GM19372 (cell line): Measurements from ENCODE around the gene PCDHGA10.
"Not testable (repeated sequence)": the region's sequence is repeated elsewhere in the genome, so short reads cannot be mapped to it uniquely, and the experiment has no call there.

Experiments used
- ATAC-seq: cut with Tn5 transposase; IDR thresholded peaks from one replicate; pipeline ENCODE4 v1.9.1; 2021; ENCODE audit warnings: mild to moderate bottlenecking, low read depth, moderate library complexity; ENCODE audit not compliant: unreplicated experiment

PCDHGA10 gene

DNA sequence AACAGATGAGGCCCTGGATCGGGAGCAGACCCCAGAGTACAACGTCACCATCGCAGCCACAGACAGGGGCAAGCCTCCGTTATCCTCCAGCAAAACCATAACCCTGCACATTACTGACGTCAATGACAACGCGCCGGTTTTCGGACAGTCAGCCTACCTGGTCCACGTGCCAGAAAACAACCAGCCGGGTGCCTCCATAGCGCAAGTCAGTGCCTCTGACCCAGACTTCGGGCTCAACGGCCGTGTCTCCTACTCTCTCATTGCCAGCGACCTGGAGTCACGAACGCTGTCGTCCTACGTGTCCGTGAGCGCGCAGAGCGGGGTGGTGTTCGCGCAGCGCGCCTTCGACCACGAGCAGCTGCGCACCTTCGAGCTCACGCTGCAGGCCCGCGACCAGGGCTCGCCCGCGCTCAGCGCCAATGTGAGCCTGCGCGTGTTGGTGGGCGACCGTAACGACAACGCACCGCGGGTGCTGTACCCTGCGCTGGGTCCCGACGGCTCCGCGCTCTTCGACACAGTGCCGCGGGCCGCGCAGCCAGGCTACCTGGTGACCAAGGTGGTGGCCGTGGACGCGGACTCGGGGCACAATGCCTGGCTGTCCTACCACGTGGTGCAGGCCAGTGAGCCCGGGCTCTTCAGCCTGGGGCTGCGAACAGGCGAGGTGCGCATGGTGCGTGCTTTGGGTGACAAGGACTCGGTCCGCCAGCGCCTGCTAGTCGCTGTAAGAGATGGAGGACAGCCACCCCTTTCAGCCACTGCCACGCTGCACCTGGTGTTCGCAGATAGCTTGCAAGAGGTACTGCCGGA lies 6.5 kb downstream of the PCDHGA10 start:
- no peak for ATAC-seq

DNA sequence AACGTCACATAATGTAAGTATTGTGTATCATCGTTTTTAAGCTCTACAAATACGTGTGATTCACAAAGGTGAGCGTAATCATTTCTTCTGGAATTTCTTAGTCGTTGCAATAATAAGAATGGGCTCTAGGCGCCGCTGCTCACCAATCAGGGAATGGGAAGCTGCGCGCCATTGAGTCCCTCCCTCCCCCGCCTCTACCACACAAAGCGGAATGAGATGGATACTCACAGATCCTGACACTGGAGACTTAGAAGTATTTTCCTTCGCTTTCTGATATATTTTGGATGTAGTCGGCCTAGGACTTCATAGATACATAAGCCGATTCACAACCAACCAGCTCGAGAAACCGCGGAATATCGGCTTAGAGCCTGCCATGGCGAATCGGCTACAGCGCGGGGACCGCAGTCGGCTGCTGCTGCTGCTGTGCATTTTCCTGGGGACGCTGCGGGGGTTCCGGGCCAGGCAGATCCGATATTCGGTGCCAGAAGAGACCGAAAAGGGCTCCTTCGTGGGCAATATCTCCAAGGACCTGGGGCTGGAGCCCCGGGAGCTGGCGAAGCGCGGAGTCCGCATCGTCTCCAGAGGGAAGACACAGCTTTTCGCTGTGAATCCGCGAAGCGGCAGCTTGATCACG lies 8.2 kb downstream of the PCDHGA10 start, which contains the start of gene PCDHGA11:
Gene PCDHGA11, plus strand, starts transcription at position 197 of the 634 bp plus-strand sequence. Its CDS starts 177 bp downstream, at position 374.
- ATAC-seq: no peak

DNA sequence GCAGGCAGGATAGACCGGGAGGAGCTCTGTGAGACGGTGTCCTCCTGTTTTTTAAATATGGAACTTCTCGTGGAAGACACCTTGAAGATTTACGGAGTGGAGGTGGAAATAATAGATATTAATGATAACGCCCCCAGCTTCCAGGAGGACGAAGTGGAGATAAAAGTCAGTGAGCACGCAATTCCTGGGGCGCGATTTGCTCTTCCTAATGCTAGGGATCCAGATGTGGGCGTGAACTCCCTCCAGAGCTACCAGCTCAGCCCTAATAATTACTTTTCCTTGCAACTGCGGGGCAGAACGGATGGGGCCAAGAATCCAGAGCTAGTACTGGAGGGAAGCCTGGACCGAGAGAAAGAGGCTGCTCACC lies 8.7 kb downstream of the PCDHGA10 start:
- no peak for ATAC-seq

DNA sequence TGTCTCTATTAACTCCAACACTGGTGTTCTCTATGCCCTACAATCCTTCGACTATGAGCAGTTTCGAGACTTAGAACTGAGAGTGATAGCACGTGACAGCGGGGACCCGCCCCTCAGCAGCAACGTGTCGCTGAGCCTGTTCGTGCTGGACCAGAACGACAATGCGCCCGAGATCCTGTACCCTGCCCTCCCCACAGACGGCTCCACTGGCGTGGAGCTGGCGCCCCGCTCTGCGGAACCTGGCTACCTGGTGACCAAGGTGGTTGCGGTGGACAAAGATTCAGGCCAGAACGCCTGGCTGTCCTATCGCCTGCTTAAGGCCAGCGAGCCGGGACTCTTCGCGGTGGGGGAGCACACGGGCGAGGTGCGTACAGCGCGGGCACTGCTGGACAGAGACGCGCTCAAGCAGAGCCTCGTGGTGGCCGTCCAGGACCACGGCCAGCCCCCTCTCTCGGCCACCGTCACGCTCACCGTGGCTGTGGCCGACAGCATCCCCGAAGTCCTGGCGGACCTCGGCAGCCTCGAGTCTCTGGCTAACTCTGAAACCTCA lies 10.0 kb downstream of the PCDHGA10 start:
- ATAC-seq: no peak

DNA sequence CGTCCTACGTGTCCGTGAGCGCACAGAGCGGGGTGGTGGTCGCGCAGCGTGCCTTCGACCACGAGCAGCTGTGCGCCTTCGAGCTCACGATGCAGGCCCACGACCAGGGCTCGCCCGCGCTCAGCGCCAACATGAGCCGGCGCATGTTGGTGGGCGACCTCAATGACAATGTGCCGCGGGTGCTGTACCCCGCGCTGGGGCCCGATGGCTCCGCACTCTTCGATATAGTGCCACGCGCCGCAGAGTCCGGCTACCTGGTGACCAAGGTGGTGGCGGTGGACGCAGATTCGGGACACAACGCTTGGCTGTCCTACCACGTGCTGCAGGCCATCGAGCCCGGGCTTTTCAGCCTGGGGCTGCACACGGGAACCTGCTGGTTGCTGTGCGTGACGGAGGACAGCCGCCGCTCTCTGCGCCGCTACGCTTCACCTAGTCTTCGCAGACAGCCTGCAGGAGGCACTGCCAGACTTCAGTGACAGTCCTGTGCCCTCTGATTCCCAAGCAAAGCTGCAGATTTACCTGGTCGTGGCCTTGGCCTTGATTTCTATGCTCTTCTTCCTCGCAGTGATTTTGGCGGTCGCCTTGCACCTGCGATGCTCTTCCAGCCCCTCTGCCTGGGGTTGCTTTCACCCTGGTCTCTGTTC lies 15.1 kb downstream of the PCDHGA10 start:
- ATAC-seq: no peak

DNA sequence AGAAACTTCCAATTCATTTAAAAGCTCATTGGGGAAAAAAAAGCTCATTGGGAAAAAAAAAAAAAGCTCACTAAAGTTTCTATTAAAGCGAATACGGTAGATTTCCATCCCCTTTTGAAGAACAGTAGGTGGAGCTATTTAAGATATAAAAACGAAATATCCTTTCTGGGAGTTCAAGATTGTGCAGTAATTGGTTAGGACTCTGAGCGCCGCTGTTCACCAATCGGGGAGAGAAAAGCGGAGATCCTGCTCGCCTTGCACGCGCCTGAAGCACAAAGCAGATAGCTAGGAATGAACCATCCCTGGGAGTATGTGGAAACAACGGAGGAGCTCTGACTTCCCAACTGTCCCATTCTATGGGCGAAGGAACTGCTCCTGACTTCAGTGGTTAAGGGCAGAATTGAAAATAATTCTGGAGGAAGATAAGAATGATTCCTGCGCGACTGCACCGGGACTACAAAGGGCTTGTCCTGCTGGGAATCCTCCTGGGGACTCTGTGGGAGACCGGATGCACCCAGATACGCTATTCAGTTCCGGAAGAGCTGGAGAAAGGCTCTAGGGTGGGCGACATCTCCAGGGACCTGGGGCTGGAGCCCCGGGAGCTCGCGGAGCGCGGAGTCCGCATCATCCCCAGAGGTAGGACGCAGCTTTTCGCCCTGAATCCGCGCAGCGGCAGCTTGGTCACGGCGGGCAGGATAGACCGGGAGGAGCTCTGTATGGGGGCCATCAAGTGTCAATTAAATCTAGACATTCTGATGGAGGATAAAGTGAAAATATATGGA lies 17.7 kb downstream of the PCDHGA10 start, which contains the start of gene PCDHGA12:
Gene PCDHGA12, plus strand, starts transcription at position 176 of the 782 bp plus-strand sequence. Its CDS starts 253 bp downstream, at position 429.
- peak; percentile 89 for ATAC-seq

DNA sequence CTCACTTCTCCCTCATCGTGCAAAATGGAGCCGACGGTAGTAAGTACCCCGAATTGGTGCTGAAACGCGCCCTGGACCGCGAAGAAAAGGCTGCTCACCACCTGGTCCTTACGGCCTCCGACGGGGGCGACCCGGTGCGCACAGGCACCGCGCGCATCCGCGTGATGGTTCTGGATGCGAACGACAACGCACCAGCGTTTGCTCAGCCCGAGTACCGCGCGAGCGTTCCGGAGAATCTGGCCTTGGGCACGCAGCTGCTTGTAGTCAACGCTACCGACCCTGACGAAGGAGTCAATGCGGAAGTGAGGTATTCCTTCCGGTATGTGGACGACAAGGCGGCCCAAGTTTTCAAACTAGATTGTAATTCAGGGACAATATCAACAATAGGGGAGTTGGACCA lies 18.5 kb downstream of the PCDHGA10 start:
- no peak for ATAC-seq

DNA sequence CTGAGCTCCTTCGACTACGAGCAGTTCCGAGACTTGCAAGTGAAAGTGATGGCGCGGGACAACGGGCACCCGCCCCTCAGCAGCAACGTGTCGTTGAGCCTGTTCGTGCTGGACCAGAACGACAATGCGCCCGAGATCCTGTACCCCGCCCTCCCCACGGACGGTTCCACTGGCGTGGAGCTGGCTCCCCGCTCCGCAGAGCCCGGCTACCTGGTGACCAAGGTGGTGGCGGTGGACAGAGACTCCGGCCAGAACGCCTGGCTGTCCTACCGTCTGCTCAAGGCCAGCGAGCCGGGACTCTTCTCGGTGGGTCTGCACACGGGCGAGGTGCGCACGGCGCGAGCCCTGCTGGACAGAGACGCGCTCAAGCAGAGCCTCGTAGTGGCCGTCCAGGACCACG lies 19.5 kb downstream of the PCDHGA10 start:
- ATAC-seq: not testable (repeated sequence)

DNA sequence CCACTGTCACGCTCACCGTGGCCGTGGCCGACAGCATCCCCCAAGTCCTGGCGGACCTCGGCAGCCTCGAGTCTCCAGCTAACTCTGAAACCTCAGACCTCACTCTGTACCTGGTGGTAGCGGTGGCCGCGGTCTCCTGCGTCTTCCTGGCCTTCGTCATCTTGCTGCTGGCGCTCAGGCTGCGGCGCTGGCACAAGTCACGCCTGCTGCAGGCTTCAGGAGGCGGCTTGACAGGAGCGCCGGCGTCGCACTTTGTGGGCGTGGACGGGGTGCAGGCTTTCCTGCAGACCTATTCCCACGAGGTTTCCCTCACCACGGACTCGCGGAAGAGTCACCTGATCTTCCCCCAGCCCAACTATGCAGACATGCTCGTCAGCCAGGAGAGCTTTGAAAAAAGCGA lies 19.9 kb downstream of the PCDHGA10 start:
- ATAC-seq: not testable (repeated sequence)

DNA sequence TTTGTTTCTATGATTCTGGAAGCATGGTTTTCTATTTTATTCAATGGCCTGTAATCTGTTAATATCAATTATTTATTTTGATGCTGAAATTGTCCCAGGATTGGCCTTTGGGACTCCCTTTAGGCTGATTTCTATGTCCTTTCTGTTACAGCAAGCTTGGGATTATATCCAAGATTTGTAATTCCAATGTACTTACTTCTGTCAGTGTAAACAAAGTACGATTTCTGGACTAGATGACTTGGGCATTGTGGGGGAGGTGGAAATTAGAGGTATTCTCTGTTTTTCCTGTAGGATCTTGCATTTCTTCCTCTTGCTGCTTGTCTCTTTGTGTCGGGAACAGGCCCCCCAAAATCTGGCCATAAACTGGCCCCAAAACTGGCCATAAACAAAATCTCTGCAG lies 21.2 kb downstream of the PCDHGA10 start:
- ATAC-seq: no peak

DNA sequence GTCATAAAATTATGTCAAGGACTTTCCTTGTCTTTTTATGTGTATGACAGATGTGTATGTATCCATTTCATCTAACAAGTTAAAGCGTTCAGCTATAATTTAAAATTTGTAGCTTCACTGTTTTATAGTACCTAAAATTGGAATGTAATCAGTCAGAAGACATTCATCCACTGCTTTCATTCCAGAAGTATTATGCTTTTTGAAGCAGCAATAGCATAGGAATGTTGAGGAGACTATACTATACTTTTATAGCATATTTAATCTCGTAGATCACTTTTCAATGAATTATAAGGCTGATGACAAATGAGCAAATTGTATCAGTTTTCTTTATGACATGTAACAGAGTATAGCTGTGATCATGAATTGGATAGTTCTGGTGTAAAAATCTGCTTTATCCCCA lies 24.4 kb downstream of the PCDHGA10 start:
- ATAC-seq: no peak

DNA sequence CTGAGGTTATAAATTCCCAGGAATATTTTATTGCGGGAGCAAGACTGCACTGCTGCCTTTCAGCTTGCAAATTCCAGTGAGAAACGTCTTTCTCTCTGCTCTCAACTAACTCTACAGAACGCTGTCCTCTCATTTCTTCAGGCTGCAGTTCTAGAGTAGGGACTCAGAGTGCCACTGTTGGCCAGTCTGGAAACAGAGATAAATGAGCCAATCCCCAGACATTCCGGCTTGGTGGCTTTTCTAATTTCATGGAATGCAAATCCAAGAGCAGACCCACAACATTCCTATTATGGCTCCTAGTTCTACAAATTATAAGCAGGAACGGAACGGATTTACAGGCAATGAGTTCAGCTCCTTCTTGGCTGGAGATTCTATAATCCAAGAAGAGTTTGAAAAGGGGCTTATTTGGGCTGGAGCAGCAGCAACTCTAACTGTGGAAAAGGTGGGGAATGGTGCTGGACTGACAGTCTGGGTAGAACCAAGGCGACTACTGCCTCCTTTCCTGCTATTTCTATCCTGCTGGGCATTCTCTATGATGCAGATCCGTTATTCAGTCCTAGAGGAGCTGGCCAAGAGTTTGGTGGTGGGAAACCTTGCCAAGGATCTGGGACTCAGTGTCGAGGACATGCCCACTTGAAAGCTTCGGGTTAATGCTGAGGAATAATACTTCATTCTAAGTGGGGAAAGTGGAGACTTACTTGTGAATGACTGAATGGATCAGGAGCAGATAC lies 26.8 kb downstream of the PCDHGA10 start:
- no peak for ATAC-seq

DNA sequence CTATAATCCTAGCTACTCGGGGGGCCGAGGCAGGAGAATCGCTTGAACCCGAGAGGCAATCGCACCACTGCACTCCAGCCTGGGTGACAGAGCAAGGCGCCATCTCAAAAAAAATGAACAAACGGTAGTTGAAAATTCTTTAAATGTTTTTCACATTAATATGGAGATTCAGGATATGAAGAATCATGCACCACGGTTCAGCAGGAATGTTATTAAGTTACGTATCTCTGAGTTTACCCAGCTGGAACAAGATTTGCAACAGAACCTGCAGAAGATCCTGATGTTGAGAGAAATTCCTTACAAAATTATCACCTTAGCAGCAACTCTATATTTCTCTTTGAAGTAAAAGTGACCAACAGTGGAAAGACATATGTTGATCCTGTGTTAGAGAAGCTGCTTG lies 27.6 kb downstream of the PCDHGA10 start:
- ATAC-seq: no peak

DNA sequence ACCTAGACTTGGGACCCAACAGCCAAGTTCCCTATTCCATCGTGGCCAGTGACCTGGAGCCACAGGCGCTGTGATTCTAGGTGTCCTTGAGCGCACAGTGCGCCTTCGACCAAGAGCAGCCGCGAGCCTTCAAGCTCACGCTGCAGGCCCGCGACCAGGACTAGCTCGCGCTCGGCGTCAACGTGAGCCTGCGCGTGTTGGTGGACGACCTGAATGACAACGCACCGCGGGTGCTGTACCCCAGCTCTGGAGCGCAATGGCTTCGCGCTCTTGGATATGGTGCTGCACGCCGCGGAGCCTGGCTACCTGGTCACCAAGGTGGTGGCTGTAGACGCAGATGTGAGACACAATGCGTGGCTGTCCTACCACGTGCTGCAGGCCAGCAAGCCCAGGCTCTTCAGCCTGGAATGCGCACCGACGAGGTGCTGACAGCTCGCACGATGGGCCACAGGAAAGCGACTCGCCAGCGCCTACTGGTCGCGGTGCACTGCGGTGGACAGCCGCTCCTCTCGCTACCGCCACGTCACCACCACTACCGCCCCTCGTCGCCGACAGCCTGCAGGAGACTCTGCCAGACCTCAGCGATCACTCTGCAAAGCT lies 28.9 kb downstream of the PCDHGA10 start:
- ATAC-seq: no peak

DNA sequence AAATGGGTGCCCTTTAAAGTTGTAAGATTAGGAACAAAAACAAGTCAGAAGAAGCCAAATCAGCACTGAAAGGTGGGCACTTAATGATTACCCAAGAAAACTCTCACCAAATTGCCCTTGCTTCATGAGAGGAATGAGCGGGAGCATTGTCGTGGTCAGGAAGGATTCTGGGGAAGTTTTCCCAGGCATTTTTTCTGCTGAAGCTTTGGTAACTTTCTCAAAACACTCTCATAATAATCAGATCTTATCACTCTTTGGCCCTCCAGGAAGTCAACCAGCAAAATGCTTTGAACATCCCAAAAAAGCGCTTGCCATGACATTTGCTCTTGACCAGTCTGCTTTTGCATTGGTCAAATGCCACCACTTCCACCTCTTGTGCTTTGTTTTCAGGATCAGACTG lies 52.6 kb downstream of the PCDHGA10 start:
- no peak for ATAC-seq
